ENCODE measurements around the gene LAMA5.

Gene LAMA5

DNA sequence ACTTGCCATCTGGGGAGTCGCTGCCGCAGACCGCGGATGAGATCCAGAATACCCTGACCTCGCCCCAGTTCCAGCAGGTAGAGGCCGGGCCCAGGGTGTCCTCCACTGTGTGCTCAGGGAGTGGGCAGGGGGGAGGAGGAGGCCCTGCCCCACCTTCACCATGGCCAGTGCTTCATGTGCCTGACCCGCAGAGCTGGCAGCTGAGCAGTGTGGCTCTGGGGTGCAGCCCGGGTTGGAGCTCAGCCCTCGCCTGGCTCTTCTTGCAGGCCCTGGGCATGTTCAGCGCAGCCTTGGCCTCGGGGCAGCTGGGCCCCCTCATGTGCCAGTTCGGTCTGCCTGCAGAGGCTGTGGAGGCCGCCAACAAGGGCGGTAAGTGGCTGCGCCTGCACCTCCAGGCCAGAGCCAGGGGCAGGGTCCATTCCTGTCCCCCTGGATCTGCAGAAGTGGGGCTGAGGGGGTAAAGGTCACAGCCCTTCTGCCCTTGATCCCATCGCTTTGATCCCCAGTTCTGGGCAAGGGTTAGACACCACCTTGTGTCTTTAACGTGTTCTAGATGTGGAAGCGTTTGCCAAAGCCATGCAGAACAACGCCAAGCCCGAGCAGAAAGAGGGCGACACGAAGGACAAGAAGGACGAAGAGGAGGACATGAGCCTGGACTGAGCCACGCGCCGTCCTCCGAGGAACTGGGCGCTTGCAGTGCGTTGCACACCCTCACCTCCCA, 58.9 kb downstream of the LAMA5 start:
- TF ChIP-seq, protein P1, sequence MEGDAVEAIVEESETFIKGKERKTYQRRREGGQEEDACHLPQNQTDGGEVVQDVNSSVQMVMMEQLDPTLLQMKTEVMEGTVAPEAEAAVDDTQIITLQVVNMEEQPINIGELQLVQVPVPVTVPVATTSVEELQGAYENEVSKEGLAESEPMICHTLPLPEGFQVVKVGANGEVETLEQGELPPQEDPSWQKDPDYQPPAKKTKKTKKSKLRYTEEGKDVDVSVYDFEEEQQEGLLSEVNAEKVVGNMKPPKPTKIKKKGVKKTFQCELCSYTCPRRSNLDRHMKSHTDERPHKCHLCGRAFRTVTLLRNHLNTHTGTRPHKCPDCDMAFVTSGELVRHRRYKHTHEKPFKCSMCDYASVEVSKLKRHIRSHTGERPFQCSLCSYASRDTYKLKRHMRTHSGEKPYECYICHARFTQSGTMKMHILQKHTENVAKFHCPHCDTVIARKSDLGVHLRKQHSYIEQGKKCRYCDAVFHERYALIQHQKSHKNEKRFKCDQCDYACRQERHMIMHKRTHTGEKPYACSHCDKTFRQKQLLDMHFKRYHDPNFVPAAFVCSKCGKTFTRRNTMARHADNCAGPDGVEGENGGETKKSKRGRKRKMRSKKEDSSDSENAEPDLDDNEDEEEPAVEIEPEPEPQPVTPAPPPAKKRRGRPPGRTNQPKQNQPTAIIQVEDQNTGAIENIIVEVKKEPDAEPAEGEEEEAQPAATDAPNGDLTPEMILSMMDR (IDR thresholded peaks at IDR 0.05): no peak
- Mint-ChIP-seq H3K27ac (no peak overlapping the region), H3K4me3 (no peak overlapping the region), H3K27me3 (ENCODE audit: low read depth, poor library complexity) (no peaks in the 10 kb centered on the region), H3K4me1 (peaks cover 22% of the 10 kb centered on the region), H3K9me3 (no peaks in the 10 kb centered on the region), H3K36me3 (ENCODE audit: low read depth) (no peaks in the 10 kb centered on the region)
- DNase-seq: no peak

DNA sequence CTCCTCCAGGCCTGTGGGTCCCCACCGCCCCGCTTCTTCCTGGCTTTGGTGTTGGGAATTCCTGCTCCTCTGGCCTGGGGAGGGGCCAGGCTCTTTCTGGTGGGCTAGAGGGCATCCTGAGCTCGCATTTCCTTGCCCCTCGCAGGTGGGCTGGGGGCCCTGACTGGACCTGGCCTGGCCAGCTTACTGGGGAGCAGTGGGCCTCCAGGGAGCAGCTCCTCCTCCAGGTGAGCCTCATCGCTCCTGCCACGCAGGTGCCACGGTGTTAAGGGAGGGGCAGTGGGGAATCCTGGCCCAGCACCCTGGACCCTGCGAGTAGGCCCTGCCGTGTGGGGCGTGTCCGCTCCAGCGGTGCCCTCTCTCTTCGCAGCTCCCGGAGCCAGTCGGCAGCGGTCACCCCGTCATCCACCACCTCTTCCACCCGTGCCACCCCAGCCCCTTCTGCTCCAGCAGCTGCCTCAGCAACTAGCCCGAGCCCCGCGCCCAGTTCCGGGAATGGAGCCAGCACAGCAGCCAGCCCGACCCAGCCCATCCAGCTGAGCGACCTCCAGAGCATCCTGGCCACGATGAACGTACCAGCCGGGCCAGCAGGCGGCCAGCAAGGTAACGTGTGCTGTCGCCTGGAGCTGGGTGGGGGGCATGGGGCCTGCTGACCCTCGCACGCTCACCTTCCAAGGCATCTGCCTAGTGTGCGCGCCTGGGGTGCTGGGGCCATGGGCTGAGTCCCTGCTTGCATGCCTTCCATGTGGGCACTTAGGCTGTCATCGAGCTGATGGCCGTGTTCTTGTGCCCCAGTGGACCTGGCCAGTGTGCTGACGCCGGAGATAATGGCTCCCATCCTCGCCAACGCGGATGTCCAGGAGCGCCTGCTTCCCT, 59.6 kb downstream of the LAMA5 start:
- no peaks in the 10 kb centered on the region for H3K9me3 Mint-ChIP-seq

DNA sequence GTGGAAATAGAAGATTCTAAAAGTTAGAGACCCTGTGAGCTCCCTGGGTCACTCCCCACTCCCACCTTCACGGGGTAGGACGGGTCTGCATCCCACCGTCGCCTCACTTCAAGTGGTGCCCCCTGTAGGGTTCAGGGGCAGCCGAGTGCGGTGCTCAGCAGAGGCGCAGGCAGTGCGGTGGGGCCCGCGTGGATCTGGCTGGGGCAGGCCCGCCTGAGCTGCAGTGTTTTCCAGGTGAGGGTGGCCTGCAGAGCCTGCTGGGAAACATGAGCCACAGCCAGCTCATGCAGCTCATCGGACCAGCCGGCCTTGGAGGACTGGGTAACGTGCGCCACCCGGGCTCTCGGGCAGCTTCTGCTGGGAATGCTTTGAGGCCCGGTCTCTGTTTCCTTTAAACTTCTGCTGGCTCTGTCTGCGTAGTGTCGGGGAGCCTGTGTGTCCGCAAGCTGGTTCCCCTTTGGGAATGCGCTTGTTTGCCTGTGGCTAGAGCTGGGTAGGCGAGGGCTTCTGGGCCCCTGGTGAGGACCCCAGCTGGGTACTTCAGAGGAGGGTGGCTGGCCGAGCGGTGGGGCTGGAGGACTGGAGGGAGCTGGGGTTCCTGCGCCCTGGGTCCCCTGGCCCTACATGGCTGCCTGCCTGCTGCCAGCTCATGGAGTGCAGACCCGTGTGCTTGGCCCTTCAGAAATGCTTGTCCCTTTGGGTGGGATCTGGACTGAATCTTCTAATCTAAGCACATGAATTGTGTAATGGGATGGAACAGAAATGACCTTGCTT, 60.5 kb downstream of the LAMA5 start:
- Mint-ChIP-seq H3K4me3 (no peak overlapping the region), H3K27me3 (ENCODE audit: low read depth, poor library complexity) (no peaks in the 10 kb centered on the region), H3K36me3 (ENCODE audit: low read depth) (no peaks in the 10 kb centered on the region), H3K4me1 (peaks cover 22% of the 10 kb centered on the region), H3K9me3 (no peaks in the 10 kb centered on the region), H3K27ac (no peak overlapping the region)
- TF ChIP-seq, protein P1 (IDR thresholded peaks at IDR 0.05): no peak
- no peak for DNase-seq

More for the DNA sequence above, 59.6 kb downstream of the LAMA5 start:
- H3K36me3 Mint-ChIP-seq (ENCODE audit: low read depth): no peaks in the 10 kb centered on the region
- TF ChIP-seq, protein P1 (IDR thresholded peaks at IDR 0.05): no peak
- no peak overlapping the region for H3K27ac Mint-ChIP-seq
- H3K4me3 Mint-ChIP-seq: no peak overlapping the region
- H3K4me1 Mint-ChIP-seq: peaks cover 22% of the 10 kb centered on the region
- no peaks in the 10 kb centered on the region for H3K27me3 Mint-ChIP-seq (ENCODE audit: low read depth, poor library complexity)
- DNase-seq: no peak

DNA sequence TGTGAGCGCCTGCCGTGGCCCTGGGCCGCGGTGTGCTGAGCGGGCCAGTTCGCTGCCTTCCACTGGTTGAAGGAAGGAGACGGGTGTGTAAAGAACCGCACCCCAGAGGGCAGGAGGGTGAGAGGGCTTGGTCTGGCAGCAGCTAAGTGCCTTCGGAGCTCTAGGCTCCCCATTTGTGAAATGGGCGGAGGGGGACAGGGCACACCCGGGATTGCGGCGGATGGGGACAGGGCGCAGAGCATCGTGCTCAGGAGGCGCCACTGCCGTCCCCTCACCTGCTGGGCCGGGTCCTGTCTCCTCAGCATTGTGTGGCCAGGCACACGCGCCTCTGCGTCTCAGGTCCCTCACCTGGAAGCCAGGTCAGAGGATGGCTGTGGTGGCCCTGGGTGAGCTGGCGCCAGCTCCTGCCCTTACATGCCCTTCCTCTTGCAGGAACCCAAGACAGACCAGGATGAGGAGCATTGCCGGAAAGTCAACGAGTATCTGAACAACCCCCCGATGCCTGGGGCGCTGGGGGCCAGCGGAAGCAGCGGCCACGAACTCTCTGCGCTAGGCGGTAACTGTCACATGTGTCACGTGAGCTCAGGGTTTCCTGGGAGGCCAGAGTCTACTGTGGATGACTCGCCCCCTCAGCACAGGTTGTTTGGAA, 61.2 kb downstream of the LAMA5 start:
- H3K4me3 Mint-ChIP-seq: no peak overlapping the region

DNA sequence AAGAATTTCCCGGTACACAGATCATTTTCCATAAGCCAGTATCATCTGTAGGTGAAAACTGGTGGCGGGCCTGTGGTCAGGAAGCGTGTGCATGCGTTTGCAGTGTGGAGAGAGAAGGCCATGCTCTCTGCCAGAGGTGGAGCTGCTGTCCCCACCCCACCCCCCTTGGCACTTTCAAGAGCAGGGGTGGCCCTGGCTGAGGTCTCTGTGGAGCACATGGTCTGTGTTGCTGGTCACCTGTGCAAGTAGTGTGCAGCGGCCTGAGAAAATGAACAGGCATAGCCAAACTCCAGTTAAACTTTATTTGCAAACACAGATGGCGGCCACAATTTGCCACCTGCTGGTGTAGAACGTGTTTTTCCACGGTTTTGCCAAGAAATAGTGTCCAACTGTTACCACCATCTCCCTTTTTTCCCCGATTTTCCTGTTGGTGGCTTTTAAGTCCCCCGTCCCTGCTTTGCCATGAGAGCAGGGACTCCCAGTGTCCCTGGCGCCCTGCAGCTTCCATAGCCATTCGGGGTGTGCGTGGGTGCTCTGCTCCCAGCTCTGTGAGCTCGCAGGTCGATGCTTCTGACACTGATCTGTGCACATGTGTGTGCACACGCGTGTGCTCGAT, 61.9 kb downstream of the LAMA5 start:
- Mint-ChIP-seq H3K27me3 (ENCODE audit: low read depth, poor library complexity) (no peaks in the 10 kb centered on the region), H3K4me3 (peak overlapping the region; percentile 68), H3K36me3 (ENCODE audit: low read depth) (no peaks in the 10 kb centered on the region), H3K4me1 (peaks cover 22% of the 10 kb centered on the region), H3K27ac (peak overlapping the region; percentile 92), H3K9me3 (no peaks in the 10 kb centered on the region)
- TF ChIP-seq, protein P1 (IDR thresholded peaks at IDR 0.05): no peak
- DNase-seq: no peak

More for the DNA sequence above, 61.2 kb downstream of the LAMA5 start:
- no peak for DNase-seq
- Mint-ChIP-seq H3K27me3 (ENCODE audit: low read depth, poor library complexity) (no peaks in the 10 kb centered on the region), H3K27ac (peak overlapping the region; percentile 92), H3K36me3 (ENCODE audit: low read depth) (no peaks in the 10 kb centered on the region), H3K4me1 (peaks cover 22% of the 10 kb centered on the region), H3K9me3 (no peaks in the 10 kb centered on the region)
- TF ChIP-seq, protein P1 (IDR thresholded peaks at IDR 0.05): no peak
